Uterus (tissue), 2 donors: ENCODE data around the gene NNT.

Source experiments
- POLR2A ChIP-seq, 2 donors: fragments of 450-650 bp; IDR thresholded peaks; one replicate each; pipeline ENCODE4 v1.6.1; 2016; ENCODE audit warnings: antibody characterized with exemption in 2 of 2, mild to moderate bottlenecking in 1 of 2, moderate library complexity in 1 of 2
- TF ChIP-seq, protein P1 (sequence below), 4 experiments: fragments of 200-600 bp in 2 of 4; fragments of 450-650 bp in 2 of 4; sonication (generic) in 2 of 4; IDR thresholded peaks; one replicate each; pipeline ENCODE4 v1.5.1; 2016 to 2019; ENCODE audit warnings: antibody characterized with exemption in 4 of 4, mild to moderate bottlenecking in 2 of 4, moderate library complexity in 1 of 4

DNA sequence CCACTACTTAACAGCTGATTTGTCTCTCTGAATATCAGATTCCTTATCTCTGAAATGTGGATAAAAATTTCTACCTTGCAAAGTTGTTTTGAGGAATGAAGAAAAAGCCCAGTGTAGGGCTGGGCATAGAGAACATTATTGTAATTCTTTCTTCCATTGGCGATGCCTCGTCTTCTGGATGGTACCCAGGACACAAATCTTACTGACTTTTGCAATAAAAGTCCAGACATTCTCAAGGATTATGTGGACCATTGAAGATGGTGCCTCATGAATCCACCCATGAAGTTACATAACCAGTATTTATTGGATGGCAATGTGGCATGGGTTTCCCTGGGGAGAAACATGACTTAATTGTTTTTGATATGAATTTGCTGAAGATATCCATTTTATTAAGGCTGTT, 33.1 kb downstream of the NNT start:
- no peak for TF ChIP-seq POLR2A (IDR thresholded peaks at IDR 0.05)
- TF ChIP-seq, protein P1, sequence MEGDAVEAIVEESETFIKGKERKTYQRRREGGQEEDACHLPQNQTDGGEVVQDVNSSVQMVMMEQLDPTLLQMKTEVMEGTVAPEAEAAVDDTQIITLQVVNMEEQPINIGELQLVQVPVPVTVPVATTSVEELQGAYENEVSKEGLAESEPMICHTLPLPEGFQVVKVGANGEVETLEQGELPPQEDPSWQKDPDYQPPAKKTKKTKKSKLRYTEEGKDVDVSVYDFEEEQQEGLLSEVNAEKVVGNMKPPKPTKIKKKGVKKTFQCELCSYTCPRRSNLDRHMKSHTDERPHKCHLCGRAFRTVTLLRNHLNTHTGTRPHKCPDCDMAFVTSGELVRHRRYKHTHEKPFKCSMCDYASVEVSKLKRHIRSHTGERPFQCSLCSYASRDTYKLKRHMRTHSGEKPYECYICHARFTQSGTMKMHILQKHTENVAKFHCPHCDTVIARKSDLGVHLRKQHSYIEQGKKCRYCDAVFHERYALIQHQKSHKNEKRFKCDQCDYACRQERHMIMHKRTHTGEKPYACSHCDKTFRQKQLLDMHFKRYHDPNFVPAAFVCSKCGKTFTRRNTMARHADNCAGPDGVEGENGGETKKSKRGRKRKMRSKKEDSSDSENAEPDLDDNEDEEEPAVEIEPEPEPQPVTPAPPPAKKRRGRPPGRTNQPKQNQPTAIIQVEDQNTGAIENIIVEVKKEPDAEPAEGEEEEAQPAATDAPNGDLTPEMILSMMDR (IDR thresholded peaks at IDR 0.05): no peak
